GM19023 (cell line): ENCODE measurements around the gene MAPKAPK3.
A peak's percentile ranks its signal among the peaks of the same experiment; 100 is the strongest.

Source experiments
- ATAC-seq: cut with Tn5 transposase; IDR thresholded peaks from one replicate; pipeline ENCODE4 v1.9.1; 2021; ENCODE audit warnings: mild to moderate bottlenecking, moderate library complexity; ENCODE audit not compliant: unreplicated experiment

Gene MAPKAPK3

DNA sequence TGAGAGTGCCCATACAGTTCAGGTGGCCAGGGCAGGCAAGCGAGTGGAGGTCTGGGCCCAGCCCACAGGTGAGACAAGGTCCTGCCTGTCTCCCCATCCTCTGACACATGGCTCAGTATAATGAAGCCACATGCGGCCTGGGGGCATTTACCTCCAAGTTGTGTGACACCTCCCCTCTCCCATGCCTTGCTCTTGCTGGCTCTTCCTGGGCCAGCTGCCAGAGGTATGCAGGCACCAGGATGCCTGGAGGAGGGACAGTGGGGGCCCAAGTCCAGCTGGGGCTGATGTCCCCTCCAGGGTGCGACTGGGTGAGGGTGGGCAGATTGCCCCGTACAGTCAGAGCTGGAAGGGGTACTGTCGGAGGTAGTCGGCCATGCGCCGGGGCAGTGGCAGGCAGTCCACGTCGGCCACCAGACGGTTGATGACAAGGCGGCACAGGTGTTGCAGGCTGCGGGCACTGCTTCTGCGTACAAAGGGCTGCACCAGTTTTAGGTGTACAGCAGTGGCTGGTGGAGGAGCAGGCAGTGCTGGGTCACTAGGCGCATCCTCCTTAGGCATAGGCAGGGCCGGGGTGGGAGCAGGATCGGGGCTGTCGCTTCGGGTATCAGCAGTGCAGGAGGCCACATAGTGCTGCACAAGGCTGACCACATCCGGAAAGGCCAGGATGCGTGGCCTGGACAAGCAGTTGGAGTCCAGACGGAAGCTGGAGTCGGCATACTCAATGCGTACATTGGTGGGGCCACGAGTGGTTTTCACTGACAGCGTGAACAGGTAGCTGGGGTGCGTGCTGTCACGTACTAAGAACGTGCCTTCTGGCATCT is 9.5 kb upstream of the MAPKAPK3 start:
- no peak for ATAC-seq

- no peak for ATAC-seq
Measured at GRCh38 chr3:50608278-50608677, 8.7 kb upstream of the MAPKAPK3 start.

DNA sequence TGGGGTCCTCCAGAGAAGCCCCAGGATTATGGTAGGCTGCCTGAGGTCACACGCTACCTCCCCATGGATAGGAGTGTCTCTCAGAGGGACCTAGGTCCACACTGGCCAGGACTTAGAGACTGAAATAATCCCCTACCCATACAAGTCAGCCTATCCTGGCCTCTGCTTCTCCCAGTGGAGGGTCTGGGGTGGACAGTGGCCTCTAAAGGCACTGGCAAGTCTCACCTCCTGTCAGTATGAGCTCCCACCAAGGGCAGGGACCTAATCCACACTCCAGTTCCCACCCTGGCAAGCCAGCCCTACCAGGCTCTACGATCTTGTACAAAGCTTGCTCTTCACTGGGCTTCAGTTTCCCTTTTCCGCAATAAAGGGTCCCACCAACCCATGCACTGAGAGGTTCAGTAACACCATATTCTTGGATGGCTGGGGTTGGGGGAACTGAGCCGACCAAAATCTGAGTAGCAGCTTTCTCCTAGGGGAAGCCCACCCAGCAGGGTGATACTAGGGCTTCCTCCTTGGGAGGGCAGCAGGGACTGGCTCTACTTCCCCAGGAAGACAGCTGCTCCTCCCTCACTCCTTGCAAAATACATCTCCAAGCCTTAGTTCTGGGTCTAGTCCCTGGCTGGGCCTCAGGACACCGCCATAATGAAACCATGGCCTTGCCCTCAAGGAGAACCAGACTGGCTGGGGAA is 7.7 kb upstream of the MAPKAPK3 start:
- ATAC-seq: no peak

DNA sequence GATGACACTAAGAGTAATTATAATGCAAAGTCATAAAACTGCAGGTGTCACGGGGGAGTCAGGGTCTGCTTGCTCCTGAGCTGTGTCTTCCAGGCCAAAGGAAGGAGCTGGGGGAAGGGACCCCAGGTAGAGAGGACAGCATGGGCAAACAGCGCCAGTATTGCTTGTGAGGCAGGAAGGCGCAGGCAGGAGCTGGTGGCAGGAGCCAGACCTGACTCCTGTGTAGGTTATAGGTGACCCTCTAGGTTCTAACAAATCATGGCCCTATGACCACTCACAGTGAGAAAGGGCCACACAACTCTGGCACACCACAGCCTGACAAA is 7.2 kb upstream of the MAPKAPK3 start:
- no peak for ATAC-seq

- no peak for ATAC-seq
Measured at GRCh38 chr3:50610181-50610971, 6.6 kb upstream of the MAPKAPK3 start.

DNA sequence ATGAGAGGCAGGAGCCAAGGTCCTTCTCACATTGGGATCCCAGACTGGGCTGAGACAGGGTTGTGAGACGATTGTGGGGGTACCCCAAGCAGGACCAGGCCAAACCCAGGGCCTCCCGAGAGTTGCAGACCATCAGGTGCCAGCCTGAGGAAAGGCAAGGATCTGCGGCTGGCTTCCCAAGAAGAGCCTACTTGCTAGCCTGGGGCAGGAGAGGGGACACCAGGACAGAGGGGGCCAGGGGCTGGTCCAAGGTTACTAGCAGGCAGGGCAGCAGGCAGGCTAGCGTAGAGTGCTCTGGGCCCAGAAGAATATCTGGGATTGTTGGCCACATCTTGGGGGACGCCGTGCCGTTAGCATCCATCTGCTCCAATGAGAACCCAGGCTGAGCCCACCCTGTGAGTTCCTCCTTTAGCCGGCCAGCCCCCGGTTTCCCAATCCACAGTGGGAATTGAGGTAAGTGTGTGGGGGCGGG is 5.9 kb upstream of the MAPKAPK3 start:
- no peak for ATAC-seq

DNA sequence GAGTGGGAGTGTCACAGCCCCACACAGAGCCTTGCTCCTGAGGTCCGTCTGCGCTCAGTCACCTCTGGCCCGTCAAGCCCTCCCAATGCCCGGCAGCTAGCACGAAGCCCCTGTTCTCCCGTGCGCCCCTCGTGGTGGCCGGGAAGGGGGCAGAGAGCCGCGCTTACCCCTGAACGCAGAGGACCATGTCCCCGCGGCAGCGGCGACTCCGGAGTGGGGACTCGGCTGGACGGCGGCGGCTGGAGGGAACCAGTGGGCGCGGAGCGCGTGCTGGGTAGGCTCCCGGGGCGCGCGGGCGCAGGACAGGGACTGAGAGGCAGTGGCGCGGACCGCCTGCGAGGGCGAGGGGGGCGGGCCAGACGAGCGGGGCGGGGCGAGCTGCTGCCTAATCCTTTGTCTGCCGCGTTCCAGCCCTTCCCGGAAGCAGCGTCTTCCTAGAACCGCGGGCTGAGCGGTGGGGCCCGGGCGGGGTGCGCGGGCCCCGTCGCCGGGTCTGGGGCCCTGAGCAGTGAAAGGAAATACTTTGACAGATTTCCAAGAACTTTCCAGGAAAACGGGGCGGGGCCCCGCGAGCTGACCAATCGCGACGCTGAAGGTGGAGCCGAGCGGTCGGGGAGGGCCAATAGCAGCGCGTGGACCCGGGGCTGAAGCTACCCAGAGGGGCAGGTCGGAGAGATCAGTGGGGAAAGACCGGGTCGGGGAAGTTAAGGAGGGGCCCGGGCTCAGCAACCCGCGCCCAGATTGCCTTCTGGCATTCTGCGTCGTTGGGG is 5.3 kb upstream of the MAPKAPK3 start, which contains the start of gene CISH:
Gene CISH, minus strand, starts transcription at position 311 of the 770 bp plus-strand sequence. Its CDS starts 124 bp downstream, at position 187.
- peak; percentile 79 for ATAC-seq

DNA sequence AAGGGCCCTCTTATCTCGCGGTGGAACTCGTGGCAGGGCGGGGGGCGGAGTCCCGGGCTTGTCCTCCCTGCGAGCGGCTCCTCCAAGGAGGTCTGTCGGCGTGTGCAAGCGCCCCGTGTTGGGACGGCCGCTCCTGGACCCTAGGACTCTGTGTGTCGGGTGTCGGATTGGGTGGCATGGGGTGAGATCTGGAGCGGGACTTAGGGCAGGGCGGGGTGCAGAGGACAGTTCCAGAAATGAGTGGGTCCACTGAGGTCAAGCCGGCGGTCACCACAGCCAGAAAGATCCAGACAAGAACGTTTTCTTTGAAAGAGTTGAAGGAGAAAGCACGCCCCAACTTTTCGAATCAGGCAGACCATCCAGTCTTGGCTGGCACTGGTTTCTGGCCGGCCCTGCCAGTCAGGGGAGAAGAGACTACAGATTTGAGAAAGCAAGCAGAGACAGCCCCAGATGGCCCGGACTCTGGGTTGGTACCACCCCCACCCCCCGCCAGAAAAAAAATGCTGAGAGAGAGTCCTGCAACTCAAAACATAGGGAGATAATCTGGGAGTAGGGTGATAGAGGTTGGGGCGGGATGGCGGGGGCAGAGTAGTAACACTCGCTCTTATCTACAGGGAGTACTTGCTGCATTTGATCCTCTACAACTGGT is 4.6 kb upstream of the MAPKAPK3 start:
- peak; percentile 16 for ATAC-seq

DNA sequence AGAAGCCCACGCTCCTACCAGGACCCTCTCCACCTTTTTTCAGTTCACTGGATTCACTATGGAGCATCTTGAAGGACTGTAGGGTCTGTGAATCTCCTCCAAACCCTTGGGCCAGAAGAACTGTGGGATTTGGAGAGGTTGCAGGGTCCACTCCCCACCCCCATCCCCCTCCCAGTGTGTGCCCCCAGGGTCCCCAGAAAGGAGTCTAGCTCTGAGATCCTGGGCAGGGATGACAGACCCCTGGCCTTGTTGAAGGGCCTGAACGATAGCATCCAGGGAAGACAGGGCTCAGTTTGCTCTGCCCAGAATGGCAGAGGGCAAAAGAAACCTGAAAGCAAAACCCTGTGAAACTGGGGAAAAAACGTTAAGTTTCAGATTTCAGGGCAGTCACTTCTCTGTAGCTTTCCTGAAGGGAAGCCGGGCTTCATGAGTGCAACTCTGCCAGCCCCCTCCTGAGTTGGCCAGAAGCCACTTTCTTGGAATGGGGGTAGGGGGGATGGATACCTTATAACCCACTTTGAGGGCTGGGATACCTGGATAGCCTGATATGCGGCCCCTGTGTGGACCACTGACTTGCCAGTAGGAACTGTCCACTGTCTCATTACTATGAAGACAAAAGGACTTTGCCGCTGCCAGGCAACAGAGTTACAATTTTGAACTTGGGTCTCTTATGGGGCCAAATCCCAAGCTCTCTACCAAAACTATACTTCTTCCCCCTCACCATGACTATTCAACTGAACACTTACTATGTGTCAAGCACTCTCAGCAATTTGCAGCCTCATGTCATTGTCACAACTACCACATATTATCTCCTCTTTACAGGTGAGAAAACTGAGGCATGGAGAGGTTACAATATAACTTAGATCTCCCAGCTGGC is 3.7 kb upstream of the MAPKAPK3 start:
- no peak for ATAC-seq

DNA sequence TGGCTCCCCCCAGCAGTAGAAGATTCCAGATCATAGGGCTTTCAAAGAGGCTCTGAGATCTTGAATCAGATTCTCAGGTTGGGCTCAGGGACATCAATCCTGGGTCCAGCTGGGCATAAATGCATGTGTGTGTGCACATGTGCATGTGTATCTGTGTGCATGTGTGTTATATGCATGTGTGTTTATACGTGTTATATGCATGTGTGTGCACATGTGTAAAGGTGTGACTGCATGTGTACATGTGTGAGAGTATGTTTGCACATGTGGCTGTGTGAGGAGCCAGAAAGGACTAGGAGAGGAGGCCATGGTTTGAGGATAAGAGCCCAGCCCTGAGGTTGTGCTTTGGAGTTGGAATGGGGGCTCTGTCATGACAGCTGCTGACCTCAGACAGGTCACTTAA is 1.8 kb upstream of the MAPKAPK3 start:
- ATAC-seq: no peak

DNA sequence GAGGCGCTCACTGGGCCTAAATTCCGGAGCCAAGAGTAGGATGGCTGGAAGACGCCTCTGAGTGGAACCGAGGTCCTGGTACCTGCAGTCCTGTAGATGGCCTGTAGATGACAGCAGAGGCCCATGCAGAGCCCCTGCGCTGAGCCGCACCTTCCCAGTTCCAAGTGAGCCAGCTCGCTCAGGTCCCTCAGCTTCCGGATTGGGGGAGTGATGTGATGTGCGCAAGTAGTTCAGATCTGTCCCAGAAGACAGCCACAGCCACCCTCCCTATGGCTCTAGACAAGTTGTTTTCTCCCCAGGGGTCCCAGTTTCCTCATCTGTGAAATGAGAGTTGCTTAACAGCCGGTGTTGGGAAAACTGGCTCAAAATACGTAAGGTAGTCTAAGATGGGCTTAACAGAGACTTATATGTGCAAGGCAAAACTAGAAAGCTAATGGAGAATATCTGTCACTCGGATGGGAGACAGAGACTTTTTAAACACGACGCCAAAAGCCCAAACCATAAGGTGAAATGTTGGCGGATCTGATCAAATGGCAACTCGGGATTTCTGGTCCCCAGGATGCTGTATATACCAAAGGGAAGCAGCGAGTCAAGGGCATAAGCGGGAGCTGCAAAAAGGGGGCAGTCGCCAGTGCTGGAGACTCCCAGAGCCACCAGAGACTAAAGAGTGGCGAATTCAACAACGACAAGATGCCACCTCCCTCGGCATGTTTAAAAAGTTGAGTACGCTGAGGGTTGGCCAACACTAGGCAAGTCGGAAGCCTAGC is 765 bp upstream of the MAPKAPK3 start:
- peak; percentile 33 for ATAC-seq

- ATAC-seq: peak; percentile 55
Measured at GRCh38 chr3:50616770-50617095, 218 bp upstream of the MAPKAPK3 start.

DNA sequence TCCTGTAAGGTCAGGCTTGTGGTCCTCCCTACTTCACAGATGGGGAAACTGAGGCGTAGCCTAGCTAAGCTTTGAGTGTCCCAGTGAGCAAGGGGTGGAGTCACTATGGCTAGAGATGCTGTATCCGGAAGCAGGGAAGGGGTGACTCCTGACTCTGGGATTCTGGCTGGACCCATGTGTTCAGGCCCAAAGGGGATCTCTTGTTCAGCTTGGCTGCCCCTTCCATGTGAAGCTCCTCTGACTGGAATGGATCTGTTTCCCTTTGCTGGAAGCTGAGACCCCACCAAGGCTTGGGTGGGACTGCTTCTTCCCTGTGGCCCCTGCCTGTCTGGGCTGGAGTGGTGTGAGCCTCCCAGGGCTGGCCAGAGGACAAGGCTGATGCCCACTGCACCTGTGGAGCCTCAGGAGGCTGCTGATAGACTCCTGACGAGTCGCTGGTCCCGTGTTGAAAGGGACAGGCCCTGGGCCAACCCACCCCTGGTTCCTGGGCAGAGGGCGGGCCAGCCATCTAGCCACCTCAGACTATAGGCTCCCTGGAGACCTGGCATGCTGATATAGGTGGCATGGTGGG is 1.0 kb downstream of the MAPKAPK3 start:
- no peak for ATAC-seq

DNA sequence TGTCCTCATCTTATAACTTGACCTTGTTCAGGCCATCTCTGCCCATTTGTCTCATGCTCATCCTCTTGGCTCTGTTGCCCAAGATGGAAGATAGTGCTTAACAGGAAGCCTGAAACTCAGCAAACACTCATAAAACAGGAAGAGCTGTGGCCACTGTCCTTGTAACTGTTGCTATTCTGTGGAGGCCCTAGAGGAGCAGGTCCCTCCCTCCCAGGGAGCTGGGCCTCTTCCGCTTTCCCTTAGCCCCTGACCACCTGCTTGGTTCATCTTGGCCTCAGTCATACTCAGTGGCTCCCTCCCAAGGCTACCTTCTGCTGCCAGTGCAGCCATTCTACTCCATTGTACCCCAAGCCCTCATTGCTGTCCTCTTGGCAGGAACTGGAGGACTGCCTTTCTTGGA is 3.5 kb downstream of the MAPKAPK3 start:
- no peak for ATAC-seq

GRCh38 chr3:50620820-50621219 is 3.9 kb downstream of the MAPKAPK3 start:
- ATAC-seq: no peak

DNA sequence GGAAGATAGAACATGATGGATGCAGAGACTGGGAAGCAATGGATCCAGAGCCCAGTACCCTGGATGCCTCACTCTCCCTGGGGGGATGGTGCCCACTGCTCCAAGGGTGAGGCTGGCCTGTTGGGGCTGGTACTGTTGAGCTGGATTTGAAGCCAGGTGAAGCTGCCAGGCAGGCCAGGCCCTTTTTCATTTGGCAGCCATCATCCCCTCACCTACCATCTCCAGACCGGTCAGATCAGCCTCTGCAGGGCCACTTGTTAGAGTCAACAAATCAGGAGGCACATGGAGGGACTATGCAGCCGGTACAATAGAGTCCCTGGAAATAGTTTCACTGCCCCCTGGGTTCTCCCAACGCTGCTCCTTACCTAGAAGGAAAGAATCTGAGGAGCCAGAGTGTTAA is 5.9 kb downstream of the MAPKAPK3 start:
- no peak for ATAC-seq

- peak; percentile 49 for ATAC-seq
Measured at GRCh38 chr3:50623840-50624474, 7.0 kb downstream of the MAPKAPK3 start.

DNA sequence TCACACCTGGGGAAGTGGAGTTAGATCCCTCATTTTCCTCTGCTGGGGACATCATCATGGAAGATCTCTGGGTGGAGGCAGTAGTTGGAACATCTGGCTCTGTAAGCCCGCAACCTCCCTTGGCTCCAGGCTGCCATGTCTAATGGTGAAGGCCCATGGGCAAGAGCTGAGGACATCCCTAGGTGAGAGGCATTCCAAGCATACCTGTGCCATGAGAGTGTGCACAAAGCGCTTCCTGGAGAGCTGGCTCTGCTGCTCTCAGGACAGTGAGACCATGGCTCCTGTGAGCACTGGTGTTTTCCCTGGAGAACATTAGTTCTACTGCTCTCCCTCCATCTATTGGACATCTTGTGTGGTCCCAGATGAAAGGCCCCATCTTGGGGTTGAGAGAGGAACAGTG is 7.7 kb downstream of the MAPKAPK3 start:
- ATAC-seq: no peak
